GM06990 (cell line): Measurements from ENCODE around the gene PCGF3.
"Not testable (repeated sequence)": the region's sequence is repeated elsewhere in the genome, so short reads cannot be mapped to it uniquely, and the experiment has no call there.

Experiments used
- DNase-seq: peaks from one replicate; pipeline ENCODE4 v3.0.0-alpha.2; 2011; ENCODE audit not compliant: insufficient read length; ENCODE audit errors: extremely low read depth
- H3K27me3 ChIP-seq: replicated peaks from 2 replicates; pipeline ENCODE4 v1.6.0; 2011; ENCODE audit warnings: low read length; ENCODE audit not compliant: control insufficient read depth, insufficient read depth
- H3K36me3 ChIP-seq: 2 replicates; pipeline ENCODE4 v1.5.1; 2011; ENCODE audit warnings: low read length; ENCODE audit not compliant: control insufficient read depth, insufficient read depth
- H3K4me3 ChIP-seq: replicated peaks from 2 replicates; pipeline ENCODE4 v1.5.1; 2011; ENCODE audit warnings: low read depth, mild to moderate bottlenecking, control low read depth, low read length
- TF ChIP-seq, protein P1 (sequence below): IDR thresholded peaks from 2 replicates; pipeline ENCODE4 v1.5.1; 2011; ENCODE audit warnings: low read length, control low read depth, mild to moderate bottlenecking, inconsistent platforms; ENCODE audit not compliant: insufficient read depth, poor library complexity, severe bottlenecking

Gene PCGF3

DNA sequence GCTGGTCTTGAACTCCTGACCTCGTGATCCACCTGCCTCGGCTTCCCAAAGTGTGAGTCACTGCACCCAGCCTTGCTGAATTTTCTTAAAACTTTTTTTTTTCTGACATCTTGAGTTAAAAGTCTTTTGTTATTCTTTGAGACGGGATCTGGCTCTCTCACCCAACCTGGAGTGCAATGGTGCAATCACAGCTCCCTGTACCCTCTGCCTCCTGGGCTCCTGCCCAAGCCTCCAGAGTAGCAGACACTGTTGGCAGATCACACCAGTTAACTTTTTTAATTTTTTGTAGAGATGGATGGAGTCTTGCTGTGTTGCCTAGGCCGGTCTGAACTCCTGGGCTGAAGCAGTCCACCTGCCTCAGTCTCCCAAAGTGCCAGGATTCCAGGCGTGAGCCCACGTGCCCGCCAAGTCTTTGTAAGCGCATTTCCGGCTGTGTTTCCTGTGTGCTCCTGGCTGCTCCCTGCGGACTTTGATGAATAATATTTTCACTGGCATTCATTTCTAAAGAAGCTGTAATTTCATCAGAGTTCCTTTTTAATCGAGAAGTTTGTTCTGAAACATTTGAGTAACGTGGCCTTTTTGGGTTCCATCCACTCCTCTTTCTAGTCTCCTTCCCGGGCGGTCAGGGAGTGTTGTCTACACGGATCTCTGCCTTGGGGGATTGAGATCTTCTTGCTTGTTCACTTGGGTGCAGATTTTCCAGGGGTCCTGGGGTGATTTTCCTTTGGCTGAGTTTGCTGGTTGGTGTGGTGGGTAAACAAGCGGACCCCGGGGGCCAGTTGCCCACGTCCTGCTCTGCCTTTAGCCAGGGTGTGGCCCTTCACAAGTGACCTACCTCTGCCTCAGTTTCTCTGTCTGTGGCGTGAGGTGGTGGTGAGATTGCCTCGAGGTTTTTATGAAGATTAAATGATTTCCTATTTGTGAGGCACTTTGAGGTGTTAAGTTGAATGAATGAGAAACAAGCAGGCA lies 44.4 kb downstream of the PCGF3 start:
- Histone ChIP-seq H3K27me3 (no peaks in the 10 kb centered on the region), H3K4me3 (no peak overlapping the region), H3K36me3 (peaks cover 17% of the 10 kb centered on the region)
- TF ChIP-seq, protein P1, sequence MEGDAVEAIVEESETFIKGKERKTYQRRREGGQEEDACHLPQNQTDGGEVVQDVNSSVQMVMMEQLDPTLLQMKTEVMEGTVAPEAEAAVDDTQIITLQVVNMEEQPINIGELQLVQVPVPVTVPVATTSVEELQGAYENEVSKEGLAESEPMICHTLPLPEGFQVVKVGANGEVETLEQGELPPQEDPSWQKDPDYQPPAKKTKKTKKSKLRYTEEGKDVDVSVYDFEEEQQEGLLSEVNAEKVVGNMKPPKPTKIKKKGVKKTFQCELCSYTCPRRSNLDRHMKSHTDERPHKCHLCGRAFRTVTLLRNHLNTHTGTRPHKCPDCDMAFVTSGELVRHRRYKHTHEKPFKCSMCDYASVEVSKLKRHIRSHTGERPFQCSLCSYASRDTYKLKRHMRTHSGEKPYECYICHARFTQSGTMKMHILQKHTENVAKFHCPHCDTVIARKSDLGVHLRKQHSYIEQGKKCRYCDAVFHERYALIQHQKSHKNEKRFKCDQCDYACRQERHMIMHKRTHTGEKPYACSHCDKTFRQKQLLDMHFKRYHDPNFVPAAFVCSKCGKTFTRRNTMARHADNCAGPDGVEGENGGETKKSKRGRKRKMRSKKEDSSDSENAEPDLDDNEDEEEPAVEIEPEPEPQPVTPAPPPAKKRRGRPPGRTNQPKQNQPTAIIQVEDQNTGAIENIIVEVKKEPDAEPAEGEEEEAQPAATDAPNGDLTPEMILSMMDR: no peak
- no peak for DNase-seq

GRCh38 chr4:751676-752075 lies 46.0 kb downstream of the PCGF3 start:
- H3K4me3 ChIP-seq: no peak overlapping the region
- TF ChIP-seq, protein P1: no peak
- no peaks in the 10 kb centered on the region for H3K27me3 ChIP-seq
- no peak for DNase-seq
- H3K36me3 ChIP-seq: peaks cover 18% of the 10 kb centered on the region

GRCh38 chr4:752196-752861 lies 46.7 kb downstream of the PCGF3 start:
- H3K27me3 ChIP-seq: no peaks in the 10 kb centered on the region
- DNase-seq: no peak
- H3K36me3 ChIP-seq: peaks cover 18% of the 10 kb centered on the region
- TF ChIP-seq, protein P1: no peak
- H3K4me3 ChIP-seq: no peak overlapping the region

GRCh38 chr4:753186-753585 lies 47.6 kb downstream of the PCGF3 start:
- peaks cover 18% of the 10 kb centered on the region for H3K36me3 ChIP-seq
- not testable (repeated sequence) for DNase-seq, H3K4me3 ChIP-seq, H3K27me3 ChIP-seq

DNA sequence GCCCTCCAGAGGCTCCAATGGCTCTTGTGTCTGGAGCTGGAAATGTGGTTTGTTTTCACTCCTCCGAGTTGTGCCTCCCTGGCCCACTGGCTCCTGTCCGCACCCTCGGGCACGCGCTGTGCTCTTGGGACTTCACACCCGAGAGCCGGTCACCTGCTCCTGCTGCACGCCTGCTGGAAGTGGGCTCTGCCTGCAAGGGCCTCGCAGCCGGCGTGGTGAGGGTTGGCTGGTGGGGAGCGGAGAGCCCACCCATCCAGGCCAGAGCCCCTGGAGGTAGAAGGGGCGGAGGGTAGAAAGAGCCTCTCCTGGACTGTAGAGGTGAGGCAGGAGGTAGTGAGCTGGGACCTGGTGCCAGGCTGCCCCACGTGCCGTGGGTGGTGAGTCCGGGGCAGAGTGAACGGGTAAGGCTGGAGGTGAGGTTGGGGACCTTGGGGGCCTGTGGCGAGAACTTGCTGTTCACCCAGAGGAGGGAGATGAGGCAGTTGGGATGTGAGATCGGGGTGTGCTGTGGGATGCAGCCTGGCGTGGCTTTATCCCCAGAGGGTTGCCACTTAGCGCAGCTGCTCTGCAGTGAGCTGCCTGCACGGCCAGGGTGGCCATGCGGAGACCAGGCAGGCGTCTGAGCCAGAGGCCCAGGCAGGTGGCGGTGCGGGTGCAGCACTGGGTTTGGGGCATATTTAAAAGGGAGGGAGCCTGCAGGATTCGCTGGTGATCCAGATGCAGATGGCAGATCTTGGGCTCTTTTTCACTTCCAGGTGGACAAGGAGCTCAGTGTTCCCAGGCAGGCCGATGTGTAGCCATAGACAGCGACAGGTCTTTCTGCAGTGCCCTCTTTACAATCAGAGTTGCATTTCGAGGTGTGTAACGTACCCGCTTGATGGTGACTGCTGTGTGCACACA lies 48.8 kb downstream of the PCGF3 start:
- Histone ChIP-seq H3K27me3 (no peaks in the 10 kb centered on the region), H3K4me3 (no peak overlapping the region), H3K36me3 (peaks cover 16% of the 10 kb centered on the region)
- DNase-seq: no peak
- TF ChIP-seq, protein P1: no peak
